Myocyte (in vitro differentiated cells): Measurements from ENCODE around the gene MLC1. TPM values are rescaled to one million over a fixed set of nuclear protein-coding genes. Genes with fewer than 3 reads are reported as not detected.

ENCODE experiments used
- DNase-seq: peaks from one replicate; pipeline ENCODE4 v3.0.0-alpha.2; 2012; ENCODE audit warnings: low read depth
- polyA plus RNA-seq: library from polyadenylated mRNA; unstranded; fragments of >200 nt; gene quantifications from one replicate; pipeline ENCODE4 v1.2.1, GENCODE V29; 2012; ENCODE audit warnings: missing spikeins
- total RNA-seq: library from RNA; depleted of rRNA; stranded (reverse); fragments of >200 nt; gene quantifications from 2 replicates; pipeline ENCODE4 v1.2.3, GENCODE V29; 2014

The MLC1 gene
- not detected in 2 replicates for total RNA-seq
- not detected for polyA plus RNA-seq

DNA sequence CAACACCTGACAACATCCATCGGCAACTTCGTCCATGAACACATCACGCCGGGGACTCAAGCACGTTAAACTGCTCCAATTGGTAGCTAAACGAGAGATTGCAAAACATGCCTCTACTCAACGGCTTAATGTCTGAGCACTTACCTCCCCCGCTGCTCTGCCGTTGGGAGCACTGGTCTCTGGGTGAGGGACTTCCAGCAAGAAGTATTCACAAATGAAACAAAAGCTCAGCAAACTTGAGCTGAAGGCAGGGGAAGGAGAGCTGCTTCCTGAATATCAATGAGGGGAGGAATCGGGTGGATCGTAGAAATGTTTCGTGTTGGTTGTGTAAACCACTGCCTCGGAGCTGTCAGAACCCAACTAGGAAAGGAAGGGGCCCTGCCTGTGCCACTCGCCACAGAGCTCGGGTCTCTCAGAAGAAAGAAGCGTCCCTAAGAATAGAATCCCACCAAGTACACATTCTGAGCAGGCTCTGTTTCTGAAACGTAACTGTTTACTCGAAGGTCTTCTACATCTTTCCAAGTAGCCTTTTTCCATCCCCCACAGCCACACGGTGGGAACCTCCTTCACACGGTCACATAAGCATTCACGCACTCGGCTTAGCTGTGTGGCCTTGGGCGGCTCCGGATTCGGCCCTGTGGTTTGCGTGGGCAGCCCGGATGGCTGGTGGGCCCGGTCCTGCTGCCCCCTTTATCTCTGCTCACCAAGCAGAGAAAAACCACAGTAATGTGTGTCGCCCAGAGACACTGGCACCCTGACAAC lies at the start of gene MLC1:
TSS of gene MLC1 (minus strand) at position 216 of the 762 bp plus-strand sequence. CDS start 524 bp downstream, outside the sequence.
- DNase-seq, result peak; percentile 8

DNA sequence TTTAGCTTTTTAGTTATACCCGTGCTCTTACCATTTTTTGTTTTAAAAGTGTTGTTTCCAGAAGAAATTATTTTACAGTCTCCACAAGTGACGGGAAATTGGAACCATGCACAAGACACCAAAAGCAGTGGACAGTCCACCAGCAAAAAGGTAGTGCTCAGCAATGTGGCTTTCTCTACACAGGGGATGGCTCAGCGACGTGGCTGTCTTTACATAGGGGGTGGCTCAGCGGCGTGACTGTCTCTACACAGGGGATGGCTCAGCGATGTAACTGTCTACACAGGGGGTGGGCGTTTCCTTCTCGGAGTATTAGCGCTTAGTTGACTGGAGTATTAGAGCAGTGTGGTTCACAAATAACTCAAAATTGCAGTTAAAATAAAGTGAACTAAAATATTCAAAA lies 49.3 kb upstream of the MLC1 start:
- no peak for DNase-seq

DNA sequence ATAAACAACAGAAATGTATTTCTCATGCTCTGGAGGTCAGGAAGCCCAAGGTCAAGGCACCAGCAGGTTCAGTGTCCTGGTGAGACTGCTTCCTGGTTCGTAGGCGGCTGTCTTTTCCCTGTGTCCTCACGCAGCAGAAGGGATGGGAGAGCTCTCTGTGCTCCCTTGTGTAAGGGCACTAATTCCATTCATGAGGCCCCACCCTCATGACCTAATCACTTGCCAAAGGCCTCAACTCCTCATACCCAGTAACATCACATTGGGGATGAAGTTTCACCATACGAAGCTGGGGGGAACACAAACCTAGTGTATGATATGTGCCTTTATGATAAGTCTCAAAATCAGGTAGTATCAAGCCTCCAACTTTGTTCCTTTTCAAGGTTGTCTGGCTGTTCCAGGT lies 46.7 kb upstream of the MLC1 start:
- no peak for DNase-seq

- DNase-seq, result no peak
Measured at GRCh38 chr22:50129121-50129736, 44.0 kb upstream of the MLC1 start.

- no peak for DNase-seq
Measured at GRCh38 chr22:50125029-50125428, 39.8 kb upstream of the MLC1 start.

DNA sequence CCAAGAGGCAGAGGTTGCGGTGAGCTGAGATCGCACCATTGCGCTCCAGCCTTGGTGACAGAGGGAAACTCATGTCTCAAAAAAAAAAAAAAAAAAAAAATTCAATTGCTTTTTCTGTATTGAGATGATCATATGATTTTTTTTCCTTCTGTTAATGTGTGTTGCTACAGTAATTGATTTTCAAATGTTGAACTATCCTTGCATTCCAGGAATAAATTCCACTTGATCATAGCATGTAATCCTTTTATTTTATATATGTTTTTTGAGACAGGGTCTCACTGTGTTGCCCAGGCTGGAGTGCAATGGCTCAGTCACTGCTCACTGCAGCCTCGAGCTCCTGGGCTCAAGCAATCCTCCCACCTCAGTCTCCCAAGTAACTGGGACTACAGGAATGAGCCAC lies 37.9 kb upstream of the MLC1 start:
- DNase-seq, result no peak

GRCh38 chr22:50121202-50121740 lies 36.0 kb upstream of the MLC1 start:
- DNase-seq, result no peak

GRCh38 chr22:50119768-50120251 lies 34.6 kb upstream of the MLC1 start:
- DNase-seq, result no peak

DNA sequence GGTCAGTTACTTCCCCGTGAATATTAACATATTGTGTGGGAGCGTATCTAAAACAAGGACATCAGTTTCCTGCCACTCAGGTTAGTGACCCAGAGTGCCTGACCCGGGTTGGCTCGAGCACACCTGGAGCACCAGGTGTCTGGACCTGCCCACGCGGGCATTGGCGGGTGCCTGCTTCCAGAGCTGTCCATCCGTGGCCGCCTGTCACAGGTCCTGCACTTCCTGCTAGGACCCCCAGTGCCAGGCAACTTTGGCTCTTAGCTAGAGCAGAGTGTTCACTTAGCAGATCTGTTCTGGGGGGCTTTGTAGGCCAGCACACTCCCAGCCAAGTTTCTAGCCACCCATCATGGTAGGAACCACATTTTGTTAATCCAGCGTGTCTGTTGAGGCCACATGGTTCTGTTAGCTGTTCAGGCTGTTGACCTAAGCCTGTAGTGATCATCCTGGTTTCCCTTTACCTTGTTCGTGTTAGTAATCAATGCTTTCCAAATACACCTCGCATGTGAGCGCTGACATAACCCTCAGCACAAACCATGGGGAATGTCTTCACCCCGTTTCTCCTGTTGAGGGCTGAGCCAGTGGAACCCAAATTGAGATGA lies 34.0 kb upstream of the MLC1 start:
- DNase-seq, result no peak

DNA sequence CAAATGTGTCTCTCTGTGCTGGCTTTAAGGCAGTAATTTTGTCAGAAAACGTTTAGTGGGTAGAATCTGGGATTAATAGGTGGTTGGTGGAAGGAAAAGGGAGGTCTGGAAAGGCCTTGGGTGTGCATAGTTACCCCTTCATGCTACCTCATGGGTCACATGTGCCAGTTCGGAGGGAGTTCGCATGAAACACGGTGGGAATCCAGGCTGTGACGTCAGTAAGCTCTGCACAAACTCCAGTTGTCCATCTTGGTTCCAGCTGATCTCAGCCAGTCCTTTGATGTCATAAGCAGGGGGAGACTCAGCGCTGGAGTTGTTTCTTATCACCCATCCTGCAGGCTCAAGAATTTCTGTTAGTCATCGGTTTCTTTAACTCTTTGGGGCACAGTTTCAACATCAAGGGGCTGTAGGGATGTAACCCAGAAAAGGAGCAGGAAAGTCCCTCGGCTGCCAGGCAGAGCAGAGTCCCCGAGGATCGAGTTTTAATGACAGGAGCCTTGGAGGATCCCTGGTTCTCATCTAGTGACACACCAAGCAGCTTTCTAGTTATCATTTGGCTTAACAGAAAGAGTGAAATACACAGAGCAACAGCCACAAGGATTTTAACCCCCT lies 33.4 kb upstream of the MLC1 start:
- DNase-seq, result no peak

GRCh38 chr22:50118129-50118528 lies 32.9 kb upstream of the MLC1 start:
- DNase-seq, result no peak

- no peak for DNase-seq
Measured at GRCh38 chr22:50117168-50117762, 32.0 kb upstream of the MLC1 start.

DNA sequence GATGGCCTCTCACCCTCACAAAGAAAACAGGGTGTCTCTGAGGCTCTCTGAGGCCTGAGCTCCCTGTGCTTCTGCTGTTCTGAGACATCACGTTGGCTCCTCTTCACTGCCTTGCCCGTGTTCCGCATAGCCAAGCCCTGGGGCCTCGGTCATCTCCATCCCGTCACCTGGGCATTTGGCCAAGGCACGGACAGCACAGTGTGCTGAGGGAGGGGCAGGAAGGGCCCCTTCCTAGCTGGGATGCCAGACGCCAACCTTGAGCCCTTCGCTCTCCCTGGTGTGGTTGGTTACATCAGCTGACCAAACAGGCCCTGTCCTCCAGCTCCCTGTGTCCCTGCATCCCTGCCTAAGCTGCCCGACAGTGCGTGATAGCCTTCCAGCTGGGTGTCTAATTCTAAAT lies 30.5 kb upstream of the MLC1 start:
- DNase-seq, result no peak

DNA sequence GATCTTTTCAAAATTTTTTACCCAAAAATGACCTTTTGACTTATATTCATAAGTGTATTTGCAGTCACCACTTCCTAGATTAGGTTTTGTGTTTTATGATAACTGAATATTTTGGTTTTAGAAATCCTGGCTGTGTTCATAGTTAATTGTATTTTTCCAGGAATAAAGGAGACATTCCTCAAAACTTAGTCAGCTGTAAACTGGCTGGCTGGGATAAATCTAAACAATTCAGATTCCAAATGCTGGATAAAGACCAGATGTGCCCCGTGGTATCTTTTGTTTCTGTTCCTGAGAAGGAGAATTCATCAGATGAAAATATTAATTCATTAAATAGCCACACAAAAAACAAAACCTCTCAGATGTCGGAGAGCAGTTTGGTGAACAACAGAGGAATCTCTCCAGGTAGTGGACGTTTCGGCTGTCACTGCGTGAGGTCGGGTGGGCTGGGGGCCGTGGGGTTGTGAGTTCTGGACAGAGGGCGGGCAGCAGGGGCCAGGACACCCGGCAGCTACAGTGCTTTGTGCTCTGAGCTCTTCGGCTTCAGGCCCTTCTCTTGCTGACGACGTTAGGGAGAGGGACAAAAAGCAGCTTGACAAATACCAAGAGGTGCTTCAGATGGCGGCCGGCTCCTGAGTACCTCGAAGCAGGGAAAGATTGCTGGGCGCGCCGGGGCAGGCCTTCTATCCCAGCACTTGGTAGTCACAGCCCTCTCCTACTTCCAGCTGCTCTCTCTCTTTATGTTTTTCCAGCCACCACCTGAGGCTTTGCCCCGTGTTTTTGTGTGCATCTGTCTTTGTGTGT lies 29.2 kb upstream of the MLC1 start:
- DNase-seq, result peak; percentile 43

- DNase-seq, result no peak
Measured at GRCh38 chr22:50112151-50113118, 27.2 kb upstream of the MLC1 start.

DNA sequence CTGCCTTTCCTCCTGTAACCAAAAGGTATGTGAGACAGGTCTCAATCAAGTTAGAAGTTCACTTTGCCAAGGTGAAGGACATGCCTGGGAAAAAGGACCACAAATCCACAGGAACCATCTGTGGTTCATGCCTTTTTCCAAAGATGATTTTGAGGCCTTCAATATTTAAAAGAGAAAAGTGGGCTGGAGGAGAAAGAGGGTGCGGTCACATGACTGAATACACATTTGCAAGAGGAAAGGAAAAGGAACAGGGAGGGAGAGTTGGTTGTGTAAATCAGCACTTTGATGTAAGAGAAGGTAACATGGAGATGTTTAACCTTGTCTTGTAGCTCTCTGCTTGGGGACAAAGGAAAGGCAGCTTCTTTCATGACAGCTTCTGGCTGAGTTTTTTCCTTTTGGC lies 25.8 kb upstream of the MLC1 start:
- no peak for DNase-seq

GRCh38 chr22:50107529-50107928 lies 22.3 kb upstream of the MLC1 start:
- no peak for DNase-seq

DNA sequence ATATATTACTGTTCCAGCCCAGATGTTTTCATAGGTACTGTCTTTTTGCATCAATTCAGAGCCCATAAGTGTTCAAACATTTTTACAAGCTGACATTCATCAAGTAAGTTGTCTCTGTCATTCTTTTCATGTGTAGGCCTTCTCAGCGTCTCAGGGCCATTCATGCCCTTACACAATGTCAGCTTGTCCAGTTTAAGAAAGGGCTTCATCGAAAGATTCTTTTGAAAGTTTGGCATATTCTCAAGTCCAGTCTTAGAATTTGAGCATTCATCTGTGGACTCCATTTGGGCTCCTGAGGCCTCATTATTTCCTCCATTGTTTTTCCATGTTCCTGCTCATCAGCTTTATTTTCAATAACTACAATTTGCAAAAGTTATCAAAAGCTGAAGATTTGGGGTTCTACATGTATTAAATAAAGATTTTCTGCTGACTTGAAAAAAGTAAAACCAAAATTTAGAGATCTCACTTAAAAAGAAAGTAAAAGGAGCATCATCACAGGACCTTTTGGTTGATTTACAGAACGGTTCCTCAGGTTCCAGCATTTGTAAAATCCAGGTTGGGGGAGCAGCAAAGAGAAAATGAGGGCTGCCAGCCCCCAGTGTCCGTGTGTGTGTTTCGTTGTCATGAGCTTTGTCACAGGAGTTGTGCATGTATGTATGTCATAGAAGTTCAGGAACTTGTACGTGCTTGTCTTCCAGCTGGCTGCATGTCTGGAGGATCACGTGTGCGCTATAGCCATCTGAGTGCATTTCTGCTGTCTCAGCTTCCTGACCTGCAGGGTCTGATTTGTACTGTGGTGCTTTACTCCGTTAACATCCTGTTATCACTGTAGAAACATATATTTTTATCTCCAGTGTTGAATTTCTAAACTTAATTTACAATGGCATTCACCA lies 20.2 kb upstream of the MLC1 start:
- no peak for DNase-seq
